IPS DF 4.7 (cell line): ENCODE results near the gene SYTL4.

Experiments used
- DNase-seq: peaks from one replicate; pipeline ENCODE4 v3.0.0-alpha.2; 2013; ENCODE audit warnings: low spot score; ENCODE audit errors: extremely low read depth

SYTL4 gene

DNA sequence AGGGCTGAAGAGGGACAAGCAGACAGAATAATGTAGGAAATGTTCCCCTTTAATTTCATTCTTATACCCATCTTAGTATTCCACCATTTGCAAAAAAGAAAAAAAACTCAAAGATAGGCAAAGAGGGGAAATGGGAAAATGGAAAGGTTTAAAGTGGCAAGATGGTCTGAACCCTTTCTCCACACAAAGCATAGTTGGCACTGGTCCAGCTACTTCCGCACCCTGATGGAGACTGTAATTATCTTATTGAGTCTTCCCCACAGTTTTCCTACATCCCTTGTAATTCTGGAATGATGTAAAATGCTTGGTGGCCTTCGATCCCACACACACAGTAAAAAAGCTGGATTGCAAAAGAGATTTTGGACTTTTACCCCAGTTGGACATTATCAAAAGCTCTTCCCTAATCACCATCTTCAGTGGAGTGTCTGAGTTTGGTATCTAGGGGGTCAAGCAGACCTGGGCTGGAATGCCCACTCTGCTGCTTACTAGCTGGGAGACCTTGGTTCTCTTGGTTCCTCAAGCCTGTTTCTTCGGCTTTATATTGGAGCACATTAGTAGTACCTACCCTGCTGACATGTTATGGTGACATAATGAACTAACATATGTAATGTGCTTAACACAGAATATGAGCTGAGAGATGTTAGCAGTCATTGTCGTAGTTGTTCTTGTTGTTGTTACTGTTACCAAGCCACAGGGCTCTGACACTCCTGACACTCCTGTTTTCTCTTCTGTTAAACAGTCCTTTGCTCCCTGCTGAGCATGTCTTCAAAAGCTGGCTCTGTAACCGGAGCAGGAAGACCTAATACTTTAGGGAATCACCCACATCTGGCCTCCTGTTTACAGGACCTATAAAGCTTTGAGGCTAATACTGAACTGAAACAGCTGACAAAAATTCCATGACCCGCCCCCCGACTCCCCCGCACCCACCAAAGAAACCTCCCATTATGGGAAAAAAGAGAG lies 83.2 kb downstream of the SYTL4 start:
- no peak for DNase-seq

DNA sequence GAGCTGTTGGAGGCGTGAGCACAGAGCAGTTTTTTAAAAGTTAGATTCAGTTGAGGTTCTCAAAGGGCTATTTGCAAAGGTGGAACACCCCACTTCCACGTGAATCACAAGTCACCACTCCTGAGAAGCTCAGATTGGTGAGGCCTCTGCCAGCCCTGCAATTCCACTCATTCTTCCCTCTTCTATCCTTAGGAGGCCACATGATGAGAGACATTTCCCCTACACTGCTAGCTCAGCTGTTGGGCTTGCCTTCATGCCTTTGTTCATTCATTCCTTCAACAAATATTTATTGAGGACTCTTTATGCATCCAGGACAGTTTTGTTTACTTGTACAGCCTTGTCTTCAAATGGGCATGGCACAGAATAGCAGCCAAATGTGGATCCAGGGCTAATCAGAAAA lies 84.2 kb downstream of the SYTL4 start:
- DNase-seq = no peak

GRCh38 chrX:100647095-100647494 lies 84.8 kb downstream of the SYTL4 start:
- DNase-seq = no peak

DNA sequence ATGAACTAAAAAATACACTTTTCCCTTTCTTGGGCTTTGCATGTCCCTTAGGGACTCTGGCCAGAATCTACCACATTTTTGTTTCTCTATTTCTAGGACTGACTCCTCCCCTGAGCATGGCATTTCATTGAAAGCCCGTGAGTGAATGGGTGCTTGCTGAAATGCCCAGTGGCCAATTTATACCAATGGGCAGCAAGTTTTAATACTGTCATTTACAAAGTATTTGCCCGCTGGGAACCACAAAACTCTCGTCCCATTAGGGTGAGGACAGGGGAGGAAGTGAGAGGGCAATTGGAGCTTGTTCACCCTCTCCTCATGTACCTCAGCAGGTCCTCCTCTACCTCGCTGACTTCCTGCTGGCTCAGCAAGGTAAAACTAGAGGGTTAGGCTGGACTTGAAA lies 86.8 kb downstream of the SYTL4 start:
- DNase-seq = no peak

DNA sequence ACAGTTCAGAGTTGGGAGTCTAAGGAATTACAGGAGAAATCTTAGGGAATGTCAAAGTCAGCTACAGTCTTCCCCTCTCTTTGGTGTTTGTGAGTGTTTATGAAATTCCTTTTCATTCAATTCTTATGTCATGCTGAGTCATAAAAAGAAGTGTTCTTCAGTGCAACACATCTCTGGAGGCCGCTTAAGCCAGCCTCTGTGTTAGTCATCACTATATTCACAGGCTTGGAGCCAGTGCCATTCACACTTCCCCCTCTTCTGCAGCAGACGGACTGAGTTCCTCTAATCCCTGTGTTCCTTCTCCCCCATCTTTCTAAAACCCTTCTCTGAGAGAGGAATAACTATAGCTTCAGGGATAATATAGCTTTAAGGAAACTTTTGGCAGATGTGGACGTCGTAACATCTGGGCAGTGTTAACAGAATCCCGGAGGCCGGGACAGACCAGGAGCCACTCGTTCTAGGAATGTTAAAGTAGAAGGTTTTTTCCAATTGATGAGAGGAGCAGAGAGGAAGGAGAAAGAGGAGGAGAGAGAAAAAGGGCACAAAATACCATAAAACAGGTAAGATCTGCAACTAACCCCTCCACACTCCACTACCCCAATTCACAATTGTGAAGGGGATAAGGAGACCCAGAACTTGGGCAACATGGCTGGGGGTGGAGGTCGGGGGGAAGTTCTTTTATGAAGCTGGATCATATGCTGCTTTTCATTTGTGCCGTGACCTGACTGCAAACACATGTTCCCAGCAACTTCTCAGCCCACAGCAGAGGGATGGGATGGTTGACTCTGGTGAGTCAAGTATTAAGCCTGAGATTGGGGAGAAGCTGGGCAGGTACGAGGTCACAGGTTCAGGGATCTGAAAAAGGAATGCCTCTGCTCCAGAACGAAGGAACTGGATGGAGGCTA lies 87.7 kb downstream of the SYTL4 start, which contains the start of gene SRPX2:
TSS of gene SRPX2 (plus strand) at position 244 of the 905 bp plus-strand sequence. CDS start 2,124 bp downstream, outside the sequence.
- DNase-seq = no peak

GRCh38 chrX:100643212-100643611 lies 88.7 kb downstream of the SYTL4 start:
- DNase-seq = no peak

GRCh38 chrX:100642290-100642689 lies 89.6 kb downstream of the SYTL4 start:
- no peak for DNase-seq

DNA sequence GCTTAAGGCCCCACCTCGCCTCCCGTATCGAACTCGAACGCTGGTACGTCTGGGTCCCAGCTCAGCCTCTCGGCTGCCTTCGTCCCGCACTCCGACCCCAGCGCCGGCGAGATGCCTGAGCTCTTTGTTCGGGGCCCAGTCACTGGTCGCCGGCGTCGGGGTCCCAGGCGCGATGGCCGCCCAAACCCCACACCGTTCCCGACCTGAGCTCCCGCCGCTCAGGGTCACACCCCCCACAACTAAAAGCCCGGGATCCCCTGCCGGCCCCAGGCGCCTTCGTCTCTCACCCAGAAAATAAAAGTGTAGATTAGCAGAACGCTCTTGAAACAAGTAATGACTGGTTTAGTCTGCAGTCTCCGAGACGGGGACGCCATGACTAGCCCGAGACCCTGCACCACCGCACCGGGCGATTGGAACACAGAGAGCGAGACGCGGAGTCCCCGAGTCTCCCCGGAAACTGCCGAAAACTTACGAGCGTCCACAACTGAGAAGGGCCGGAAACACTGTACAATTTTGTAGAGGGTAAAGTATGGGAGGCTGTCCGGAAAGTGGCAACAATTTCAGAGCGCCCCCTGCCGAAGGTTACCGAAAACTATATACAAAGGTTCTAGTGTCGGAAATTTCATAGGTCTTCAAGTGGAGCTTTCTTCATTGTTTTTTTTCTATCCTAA lies 95.5 kb downstream of the SYTL4 start, which contains the start of gene TSPAN6:
TSS of gene TSPAN6 (minus strand) at position 486 of the 671 bp plus-strand sequence. CDS start at position 374, 112 bp downstream.
- DNase-seq = peak; percentile 38

DNA sequence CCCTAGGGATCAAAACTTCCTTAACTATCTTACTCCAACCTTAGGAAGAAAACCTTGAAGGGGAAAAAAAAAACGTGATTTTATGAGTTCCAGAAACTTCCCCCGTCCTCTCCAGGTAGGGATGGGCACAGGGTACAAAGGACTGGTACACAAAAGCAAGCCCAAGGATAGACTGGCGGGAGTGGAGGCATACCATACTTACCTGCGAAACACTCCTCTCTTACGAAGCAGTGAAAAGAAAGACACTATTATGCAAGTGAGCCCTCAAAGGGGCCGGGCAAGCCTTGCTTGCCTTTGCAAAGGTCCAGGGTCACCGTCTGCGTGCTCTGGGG lies 96.0 kb downstream of the SYTL4 start:
- no peak for DNase-seq

GRCh38 chrX:100635040-100635439 lies 96.9 kb downstream of the SYTL4 start:
- DNase-seq = no peak

- DNase-seq = no peak
Observed at GRCh38 chrX:100625985-100626491, 105.9 kb downstream of the SYTL4 start.
